Astrocyte (in vitro differentiated cells and primary cell): Measurements from ENCODE around the gene FAAH. TPM values are rescaled to one million over a fixed set of nuclear protein-coding genes. Genes with fewer than 3 reads are reported as not detected.

Experiments
- DNase-seq: peaks from one replicate; pipeline ENCODE4 v3.0.0-alpha.2; 2010; ENCODE audit warnings: low read depth
- FAIRE-seq: peaks from 2 replicates; lab custom pipeline; 2011; peaks lifted over from hg19 to GRCh38; lab: Jason Lieb, UNC
- H2AFZ ChIP-seq: 2 replicates; pipeline ENCODE4 v1.6.0; 2012; ENCODE audit warnings: low read depth, low read length, inconsistent platforms
- H3K27ac ChIP-seq: 2 replicates; pipeline ENCODE4 v1.5.1; 2011; ENCODE audit warnings: low read depth, low read length, inconsistent platforms
- H3K27me3 ChIP-seq: 2 replicates; pipeline ENCODE4 v1.6.0; 2011; ENCODE audit warnings: low read length, inconsistent platforms; ENCODE audit not compliant: insufficient read depth
- H3K36me3 ChIP-seq: 2 replicates; pipeline ENCODE4 v1.5.1; 2011; ENCODE audit warnings: low read length, inconsistent platforms; ENCODE audit not compliant: insufficient read depth
- H3K4me1 ChIP-seq: 2 replicates; pipeline ENCODE4 v1.5.1; 2011; ENCODE audit warnings: low read length, inconsistent platforms; ENCODE audit not compliant: insufficient read depth
- H3K4me2 ChIP-seq: 2 replicates; pipeline ENCODE4 v1.6.0; 2012; ENCODE audit warnings: low read length, inconsistent platforms
- H3K4me3 ChIP-seq: 2 replicates; pipeline ENCODE4 v1.5.1; 2011; ENCODE audit warnings: low read depth, mild to moderate bottlenecking, low read length, inconsistent platforms; ENCODE audit not compliant: insufficient read depth
- H3K79me2 ChIP-seq: 2 replicates; pipeline ENCODE4 v1.6.0; 2012; ENCODE audit warnings: mild to moderate bottlenecking, low read length, inconsistent platforms; ENCODE audit not compliant: insufficient read depth
- H3K9ac ChIP-seq: 2 replicates; pipeline ENCODE4 v1.6.0; 2012; ENCODE audit warnings: mild to moderate bottlenecking, low read length, inconsistent platforms
- H3K9me3 ChIP-seq: 2 replicates; pipeline ENCODE4 v1.5.1; 2012; ENCODE audit warnings: low read depth, mild to moderate bottlenecking, low read length, inconsistent platforms; ENCODE audit not compliant: insufficient read depth
- H4K20me1 ChIP-seq: 2 replicates; pipeline ENCODE4 v1.6.0; 2012; ENCODE audit warnings: low read length, inconsistent platforms; ENCODE audit not compliant: insufficient read depth
- H3K27ac Mint-ChIP-seq: one replicate; pipeline ENCODE4 v1.8.0; 2021; ENCODE audit warnings: mild to moderate bottlenecking, mixed read lengths; ENCODE audit not compliant: unreplicated experiment
- H3K27me3 Mint-ChIP-seq: one replicate; pipeline ENCODE4 v1.8.0; 2021; ENCODE audit warnings: low read depth, mixed read lengths; ENCODE audit not compliant: unreplicated experiment
- H3K36me3 Mint-ChIP-seq: one replicate; pipeline ENCODE4 v1.8.0; 2021; ENCODE audit warnings: low read depth, mixed read lengths; ENCODE audit not compliant: unreplicated experiment
- H3K4me1 Mint-ChIP-seq: one replicate; pipeline ENCODE4 v1.8.0; 2021; ENCODE audit warnings: low read depth, mixed read lengths; ENCODE audit not compliant: unreplicated experiment
- H3K4me3 Mint-ChIP-seq: one replicate; pipeline ENCODE4 v1.8.0; 2021; ENCODE audit warnings: mild to moderate bottlenecking, moderate library complexity, mixed read lengths; ENCODE audit not compliant: unreplicated experiment
- H3K9me3 Mint-ChIP-seq: one replicate; pipeline ENCODE4 v1.8.0; 2021; ENCODE audit warnings: mild to moderate bottlenecking, mixed read lengths; ENCODE audit not compliant: unreplicated experiment
- CTCF ChIP-seq: IDR thresholded peaks from 2 replicates; pipeline ENCODE4 v1.5.1; 2011; ENCODE audit warnings: low read depth, mild to moderate bottlenecking, inconsistent platforms, low read length, moderate library complexity; ENCODE audit not compliant: insufficient read depth
- EZH2 ChIP-seq: IDR thresholded peaks from 2 replicates; pipeline ENCODE4 v1.6.1; 2012; ENCODE audit warnings: mild to moderate bottlenecking, low read length, inconsistent platforms; ENCODE audit not compliant: insufficient read depth
- total RNA-seq: library from RNA; stranded (reverse); gene quantifications from 2 replicates; pipeline ENCODE4 v1.2.1, GENCODE V29; 2021

FAAH gene
- total RNA-seq, 1 donor from 2014 or later, result 1.9 TPM

DNA sequence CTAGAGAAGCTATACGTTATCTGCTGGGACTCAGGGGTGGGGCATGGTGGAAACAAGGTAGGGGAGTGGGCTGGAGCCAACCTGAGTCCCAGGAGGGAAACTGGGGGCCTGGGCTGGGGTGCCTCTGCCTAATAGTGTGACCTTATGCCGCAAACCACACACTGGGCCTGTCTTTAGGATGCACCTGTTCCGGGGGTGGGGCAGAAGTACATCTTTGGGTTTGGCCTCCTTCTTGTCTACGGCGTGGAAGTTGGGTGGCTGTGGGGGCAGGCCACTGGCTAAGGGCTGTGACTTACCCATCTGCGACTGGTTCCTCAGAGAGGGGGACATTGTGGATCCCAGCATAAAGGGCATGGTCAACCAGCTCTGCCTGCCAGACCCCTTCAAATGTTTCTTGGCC, 44.2 kb downstream of the FAAH start:
- no peak overlapping the region for H3K4me3 ChIP-seq
- H3K9ac ChIP-seq, result no peak overlapping the region
- no peaks in the 10 kb centered on the region for H3K36me3 Mint-ChIP-seq
- no peak for TF ChIP-seq EZH2
- TF ChIP-seq CTCF, result no peak
- H3K27ac ChIP-seq, result no peak overlapping the region
- peaks cover 14% of the 10 kb centered on the region for H3K4me1 Mint-ChIP-seq
- no peak overlapping the region for H3K27ac Mint-ChIP-seq
- H3K27me3 ChIP-seq, result peaks cover 13% of the 10 kb centered on the region
- no peaks in the 10 kb centered on the region for H4K20me1 ChIP-seq
- H3K4me1 ChIP-seq, result no peaks in the 10 kb centered on the region
- no peaks in the 10 kb centered on the region for H3K9me3 ChIP-seq
- no peak overlapping the region for H3K4me3 Mint-ChIP-seq
- no peak overlapping the region for H3K4me2 ChIP-seq
- DNase-seq, result no peak
- no peaks in the 10 kb centered on the region for H3K36me3 ChIP-seq
- no peak overlapping the region for H2AFZ ChIP-seq
- H3K9me3 Mint-ChIP-seq, result no peaks in the 10 kb centered on the region
- H3K27me3 Mint-ChIP-seq, result peaks cover 39% of the 10 kb centered on the region
- H3K79me2 ChIP-seq, result no peaks in the 10 kb centered on the region
- no peak for FAIRE-seq

GRCh38 chr1:46440478-46440877, 46.4 kb downstream of the FAAH start:
- DNase-seq (no peak), FAIRE-seq (no peak)
- Histone ChIP-seq H3K79me2 (no peaks in the 10 kb centered on the region), H2AFZ (no peak overlapping the region), H3K27me3 (peaks cover 20% of the 10 kb centered on the region), H3K4me1 (no peaks in the 10 kb centered on the region), H3K9ac (no peak overlapping the region), H3K4me3 (no peak overlapping the region), H3K36me3 (no peaks in the 10 kb centered on the region), H4K20me1 (no peaks in the 10 kb centered on the region), H3K4me2 (no peak overlapping the region), H3K9me3 (no peaks in the 10 kb centered on the region), H3K27ac (no peak overlapping the region)
- Mint-ChIP-seq H3K27ac (no peak overlapping the region), H3K36me3 (no peaks in the 10 kb centered on the region), H3K4me3 (no peak overlapping the region), H3K27me3 (peaks cover 51% of the 10 kb centered on the region), H3K9me3 (no peaks in the 10 kb centered on the region), H3K4me1 (peaks cover 3% of the 10 kb centered on the region)
- no peak for TF ChIP-seq EZH2
- no peak for TF ChIP-seq CTCF

DNA sequence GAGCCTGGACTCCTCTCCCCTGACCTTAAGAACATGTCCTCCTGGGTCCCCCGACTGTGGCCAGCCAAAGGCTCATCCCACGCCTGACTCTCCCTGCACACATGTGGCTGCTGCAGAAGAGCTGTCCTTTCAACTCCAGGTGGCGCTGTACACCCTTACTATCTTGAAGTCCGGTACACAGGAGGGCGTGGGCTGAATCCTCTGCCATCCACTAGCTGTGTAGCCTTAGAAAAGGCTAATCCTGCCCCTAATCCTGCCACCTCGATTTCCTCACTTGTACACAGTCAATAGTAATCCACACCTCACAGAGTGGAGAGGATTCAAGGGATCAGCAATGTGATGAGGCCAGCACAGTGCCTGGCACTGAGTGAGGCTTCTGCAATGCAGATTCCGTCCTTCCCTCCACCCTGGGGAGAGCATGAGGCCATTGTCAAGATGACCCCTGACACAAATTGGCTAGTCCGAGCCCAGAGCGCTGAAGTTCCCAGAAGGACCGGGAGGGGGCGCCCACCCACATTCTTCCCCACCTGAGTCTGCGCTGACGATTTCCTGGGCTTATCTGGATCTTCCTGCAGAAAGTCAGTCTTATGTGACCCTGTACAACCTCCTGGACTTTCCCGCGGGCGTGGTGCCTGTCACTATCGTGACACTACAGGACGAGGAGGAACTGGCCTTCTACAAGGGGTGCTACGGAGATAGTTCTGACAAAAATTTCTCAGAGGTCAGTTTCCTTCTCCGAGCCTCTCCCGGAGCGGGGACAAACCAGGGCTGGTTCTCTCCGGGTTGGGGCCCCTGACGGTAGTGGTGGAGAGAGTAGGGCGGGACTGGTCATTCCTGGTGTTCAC, 48.4 kb downstream of the FAAH start:
- DNase-seq, result peak; percentile 67
- Mint-ChIP-seq H3K27ac (peak overlapping the region; percentile 94), H3K4me3 (peak overlapping the region; percentile 89), H3K4me1 (no peaks in the 10 kb centered on the region), H3K9me3 (no peaks in the 10 kb centered on the region), H3K36me3 (no peaks in the 10 kb centered on the region), H3K27me3 (peaks cover 62% of the 10 kb centered on the region)
- no peak overlapping the region for H3K27ac ChIP-seq
- H3K27me3 ChIP-seq, result peaks cover 33% of the 10 kb centered on the region
- no peaks in the 10 kb centered on the region for H3K9me3 ChIP-seq
- H3K36me3 ChIP-seq, result no peaks in the 10 kb centered on the region
- H3K4me3 ChIP-seq, result peak overlapping the region; percentile 34
- H3K4me2 ChIP-seq, result peak overlapping the region; percentile 79
- peak; percentile 84 for TF ChIP-seq CTCF
- TF ChIP-seq EZH2, result no peak
- peak overlapping the region; percentile 15 for H3K9ac ChIP-seq
- H3K4me1 ChIP-seq, result no peaks in the 10 kb centered on the region
- H4K20me1 ChIP-seq, result peaks cover 3% of the 10 kb centered on the region
- H2AFZ ChIP-seq, result peak overlapping the region; percentile 67
- FAIRE-seq, result peak; percentile 71
- no peaks in the 10 kb centered on the region for H3K79me2 ChIP-seq
